Colonic mucosa (tissue), 4 donors: ENCODE data around the gene KIAA1755. TPM values are rescaled to one million over a fixed set of nuclear protein-coding genes. Genes with fewer than 3 reads are reported as not detected.

ENCODE experiments used
- DNase-seq: peaks from one replicate; pipeline ENCODE4 v3.0.0-alpha.2; 2020
- H3K27ac ChIP-seq: fragments of 200-600 bp; one replicate; pipeline ENCODE4 v1.8.0; 2021
- H3K27me3 ChIP-seq: fragments of 200-600 bp; one replicate; pipeline ENCODE4 v1.8.0; 2021
- H3K36me3 ChIP-seq: fragments of 200-600 bp; one replicate; pipeline ENCODE4 v1.8.0; 2021
- H3K4me1 ChIP-seq: fragments of 200-600 bp; one replicate; pipeline ENCODE4 v1.8.0; 2021; ENCODE audit warnings: mild to moderate bottlenecking
- H3K4me3 ChIP-seq: fragments of 200-600 bp; one replicate; pipeline ENCODE4 v1.8.0; 2021
- H3K9ac ChIP-seq, 2 donors: one replicate each; pipeline ENCODE4 v1.7.0; 2013; ENCODE audit warnings: control low read depth in 2 of 2, low read depth in 2 of 2, low read length in 2 of 2
- H3K9me3 ChIP-seq: fragments of 200-600 bp; one replicate; pipeline ENCODE4 v1.8.0; 2021
- intact Hi-C: fragments of 100-400 bp; cut with DNase I; formaldehyde crosslinking; loops from one replicate; pipeline ENCODE4 v1.14.1; 2022
- total RNA-seq, 2 donors: library from RNA; stranded (reverse); fragmentation: NEBNext Ultra II Directional in 1 of 2; extraction: Animal tissue kit (Norgen Biotek cat#: 25700) in 1 of 2; gene quantifications; one replicate each; pipeline ENCODE4 v1.2.1, GENCODE V29; 2021
- TF ChIP-seq, protein P1 (sequence below): fragments of 200-600 bp; IDR thresholded peaks from one replicate; pipeline ENCODE4 v1.8.0; 2022; ENCODE audit warnings: antibody characterized with exemption, mild to moderate bottlenecking
- donor health status: healthy.
- donor health status: DM: no; HTN: no; CAD: no.
- donor health status: DM: no; HTN: no; CAD: no.

Gene KIAA1755
- total RNA-seq, 2 donors from 2014 or later: 0.40 to 3.9 TPM

DNA sequence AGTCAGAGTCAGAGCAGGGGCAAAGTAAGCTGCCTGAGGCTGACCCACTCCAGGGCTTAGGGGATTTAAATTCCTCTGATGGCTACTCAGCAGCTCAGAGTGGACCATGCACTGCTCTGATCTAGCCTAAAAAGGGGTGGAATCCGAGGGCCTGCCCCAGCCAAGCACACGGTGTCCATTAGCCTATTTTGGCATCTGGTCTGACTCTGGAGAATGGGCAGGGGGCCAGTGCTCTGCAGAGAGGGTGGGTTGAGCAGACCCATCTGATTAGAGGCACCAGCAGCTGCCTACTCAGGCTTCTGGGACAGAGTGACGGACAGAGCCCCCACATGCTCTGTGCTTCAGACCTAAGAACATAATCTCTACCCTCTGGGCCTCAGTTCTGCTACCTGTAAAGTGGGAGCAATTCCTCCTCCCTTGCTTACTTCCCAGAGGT is 69.6 kb downstream of the KIAA1755 start:
- Histone ChIP-seq H3K27me3 (no peaks in the 10 kb centered on the region), H3K4me1 (no peaks in the 10 kb centered on the region), H3K27ac (no peak overlapping the region), H3K36me3 (no peaks in the 10 kb centered on the region), H3K9me3 (no peaks in the 10 kb centered on the region), H3K4me3 (no peak overlapping the region), H3K9ac (no peak overlapping the region)
- no peak for DNase-seq
- TF ChIP-seq, protein P1, sequence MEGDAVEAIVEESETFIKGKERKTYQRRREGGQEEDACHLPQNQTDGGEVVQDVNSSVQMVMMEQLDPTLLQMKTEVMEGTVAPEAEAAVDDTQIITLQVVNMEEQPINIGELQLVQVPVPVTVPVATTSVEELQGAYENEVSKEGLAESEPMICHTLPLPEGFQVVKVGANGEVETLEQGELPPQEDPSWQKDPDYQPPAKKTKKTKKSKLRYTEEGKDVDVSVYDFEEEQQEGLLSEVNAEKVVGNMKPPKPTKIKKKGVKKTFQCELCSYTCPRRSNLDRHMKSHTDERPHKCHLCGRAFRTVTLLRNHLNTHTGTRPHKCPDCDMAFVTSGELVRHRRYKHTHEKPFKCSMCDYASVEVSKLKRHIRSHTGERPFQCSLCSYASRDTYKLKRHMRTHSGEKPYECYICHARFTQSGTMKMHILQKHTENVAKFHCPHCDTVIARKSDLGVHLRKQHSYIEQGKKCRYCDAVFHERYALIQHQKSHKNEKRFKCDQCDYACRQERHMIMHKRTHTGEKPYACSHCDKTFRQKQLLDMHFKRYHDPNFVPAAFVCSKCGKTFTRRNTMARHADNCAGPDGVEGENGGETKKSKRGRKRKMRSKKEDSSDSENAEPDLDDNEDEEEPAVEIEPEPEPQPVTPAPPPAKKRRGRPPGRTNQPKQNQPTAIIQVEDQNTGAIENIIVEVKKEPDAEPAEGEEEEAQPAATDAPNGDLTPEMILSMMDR: no peak
- intact Hi-C loops: no loop called here

GRCh38 chr20:38190166-38190565 is 70.4 kb downstream of the KIAA1755 start:
- TF ChIP-seq, protein P1: no peak
- H3K27me3 ChIP-seq: no peaks in the 10 kb centered on the region
- H3K36me3 ChIP-seq: no peaks in the 10 kb centered on the region
- no peaks in the 10 kb centered on the region for H3K9me3 ChIP-seq
- intact Hi-C loops: no loop called here
- no peaks in the 10 kb centered on the region for H3K4me1 ChIP-seq
- no peak overlapping the region for H3K9ac ChIP-seq
- H3K27ac ChIP-seq: no peak overlapping the region
- H3K4me3 ChIP-seq: no peak overlapping the region
- DNase-seq: no peak

DNA sequence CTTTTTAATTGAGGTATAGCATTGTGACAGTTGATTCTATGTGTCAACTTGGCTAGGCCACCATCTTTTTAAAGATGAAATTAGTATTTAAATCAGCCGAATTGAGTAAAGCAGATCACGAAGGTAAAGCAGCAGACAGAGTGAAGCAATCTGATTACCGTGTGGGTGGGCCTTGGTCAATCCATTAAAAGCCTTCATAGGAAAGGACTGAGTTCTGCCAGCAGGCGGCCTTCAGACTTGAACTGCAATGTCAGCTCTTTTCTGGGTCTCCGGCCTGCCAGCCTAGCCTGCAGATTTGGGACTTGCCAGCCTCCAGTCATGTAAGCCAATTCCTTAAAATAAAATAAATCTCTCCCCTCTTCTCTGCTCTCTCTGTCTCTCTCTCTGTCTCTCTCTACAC is 73.0 kb downstream of the KIAA1755 start:
- Histone ChIP-seq H3K4me1 (no peaks in the 10 kb centered on the region), H3K4me3 (no peak overlapping the region), H3K27me3 (no peaks in the 10 kb centered on the region), H3K9ac (no peak overlapping the region), H3K27ac (no peak overlapping the region), H3K9me3 (no peaks in the 10 kb centered on the region), H3K36me3 (no peaks in the 10 kb centered on the region)
- no peak for DNase-seq
- intact Hi-C loops: no loop called here
- TF ChIP-seq, protein P1: no peak

- H3K27me3 ChIP-seq: no peaks in the 10 kb centered on the region
- DNase-seq: no peak
- no peak overlapping the region for H3K27ac ChIP-seq
- intact Hi-C loops: no loop called here
- H3K36me3 ChIP-seq: no peaks in the 10 kb centered on the region
- no peak overlapping the region for H3K4me3 ChIP-seq
- TF ChIP-seq, protein P1: no peak
- H3K9me3 ChIP-seq: no peaks in the 10 kb centered on the region
- no peaks in the 10 kb centered on the region for H3K4me1 ChIP-seq
- H3K9ac ChIP-seq: no peak overlapping the region
Measured at GRCh38 chr20:38186788-38187221, 73.7 kb downstream of the KIAA1755 start.

DNA sequence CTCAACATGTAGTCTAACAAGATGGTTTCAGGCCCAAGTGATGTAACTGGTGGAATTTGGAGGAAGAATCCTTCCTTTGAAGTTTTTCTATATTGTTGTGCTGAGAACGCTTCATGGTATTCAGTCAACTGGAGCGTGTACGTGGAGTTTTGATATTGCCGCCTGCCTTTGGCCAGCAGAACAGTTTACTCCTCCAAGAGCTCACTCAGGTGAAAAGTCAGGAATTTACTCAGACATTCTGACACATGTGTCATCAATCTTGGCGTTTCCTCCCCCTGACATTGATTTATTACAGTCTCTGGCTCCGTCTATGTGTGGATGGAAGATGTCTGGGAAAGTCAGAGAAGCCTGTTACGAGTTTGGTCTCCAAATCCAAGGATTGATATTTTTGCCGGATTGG is 76.4 kb downstream of the KIAA1755 start:
- TF ChIP-seq, protein P1: no peak
- no peak overlapping the region for H3K27ac ChIP-seq
- intact Hi-C loops: no loop called here

DNA sequence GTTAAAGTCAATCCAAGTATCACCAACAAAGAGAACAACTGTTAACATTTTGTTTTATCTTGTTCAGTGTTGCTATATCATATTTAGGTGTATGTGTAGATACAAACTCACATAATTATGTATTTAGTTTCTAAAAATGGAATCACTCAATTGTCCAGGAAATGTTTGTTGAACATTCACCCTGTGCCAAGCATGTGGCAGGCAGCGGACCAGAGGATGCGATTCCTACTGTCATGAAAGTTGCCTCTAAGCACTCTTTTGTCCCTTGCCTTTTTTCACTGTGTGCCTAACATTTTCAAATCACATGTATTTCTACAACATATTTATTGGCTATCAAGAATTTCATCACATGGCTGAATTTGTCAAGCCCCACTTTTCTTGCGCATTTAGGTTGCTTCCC is 78.6 kb downstream of the KIAA1755 start:
- Histone ChIP-seq H3K9me3 (no peaks in the 10 kb centered on the region), H3K4me3 (no peak overlapping the region), H3K9ac (no peak overlapping the region), H3K4me1 (no peaks in the 10 kb centered on the region), H3K27me3 (no peaks in the 10 kb centered on the region), H3K36me3 (no peaks in the 10 kb centered on the region), H3K27ac (no peak overlapping the region)
- TF ChIP-seq, protein P1: no peak
- no peak for DNase-seq
- intact Hi-C loops: no loop called here

More for the DNA sequence above, 76.4 kb downstream of the KIAA1755 start:
- DNase-seq: no peak
- Histone ChIP-seq H3K36me3 (no peaks in the 10 kb centered on the region), H3K4me3 (no peak overlapping the region), H3K27me3 (no peaks in the 10 kb centered on the region), H3K4me1 (no peaks in the 10 kb centered on the region), H3K9me3 (no peaks in the 10 kb centered on the region), H3K9ac (no peak overlapping the region)
